ENCODE results near the gene CACNG3.

CACNG3 gene

DNA sequence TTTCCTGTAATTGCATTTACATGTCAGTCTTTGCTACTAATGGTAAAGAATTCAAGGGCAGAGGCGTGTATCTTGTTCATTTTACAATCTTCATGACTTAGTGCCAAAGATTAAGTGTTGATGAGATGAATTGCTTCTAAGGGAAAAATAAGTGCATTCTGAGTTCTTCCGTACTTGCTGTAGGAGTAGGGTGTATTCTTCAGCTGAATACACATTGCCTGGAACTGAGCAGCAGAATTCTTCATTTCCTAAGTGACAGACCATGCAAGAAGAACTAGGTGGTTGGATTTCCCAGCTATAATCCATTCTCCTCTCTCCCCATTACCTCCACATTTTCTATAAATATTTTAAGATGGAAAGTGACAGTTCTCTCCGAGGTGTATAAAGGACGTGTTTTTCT lies 104.8 kb downstream of the CACNG3 start:
- no peak for DNase-seq (ENCODE audit: low read depth)
- TF ChIP-seq, protein P1, sequence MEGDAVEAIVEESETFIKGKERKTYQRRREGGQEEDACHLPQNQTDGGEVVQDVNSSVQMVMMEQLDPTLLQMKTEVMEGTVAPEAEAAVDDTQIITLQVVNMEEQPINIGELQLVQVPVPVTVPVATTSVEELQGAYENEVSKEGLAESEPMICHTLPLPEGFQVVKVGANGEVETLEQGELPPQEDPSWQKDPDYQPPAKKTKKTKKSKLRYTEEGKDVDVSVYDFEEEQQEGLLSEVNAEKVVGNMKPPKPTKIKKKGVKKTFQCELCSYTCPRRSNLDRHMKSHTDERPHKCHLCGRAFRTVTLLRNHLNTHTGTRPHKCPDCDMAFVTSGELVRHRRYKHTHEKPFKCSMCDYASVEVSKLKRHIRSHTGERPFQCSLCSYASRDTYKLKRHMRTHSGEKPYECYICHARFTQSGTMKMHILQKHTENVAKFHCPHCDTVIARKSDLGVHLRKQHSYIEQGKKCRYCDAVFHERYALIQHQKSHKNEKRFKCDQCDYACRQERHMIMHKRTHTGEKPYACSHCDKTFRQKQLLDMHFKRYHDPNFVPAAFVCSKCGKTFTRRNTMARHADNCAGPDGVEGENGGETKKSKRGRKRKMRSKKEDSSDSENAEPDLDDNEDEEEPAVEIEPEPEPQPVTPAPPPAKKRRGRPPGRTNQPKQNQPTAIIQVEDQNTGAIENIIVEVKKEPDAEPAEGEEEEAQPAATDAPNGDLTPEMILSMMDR (IDR thresholded peaks at IDR 0.05; ENCODE audit: insufficient read depth, low read depth, low read length, missing control alignments) = no peak
- no peak overlapping the region for H3K4me3 ChIP-seq (ENCODE audit: low read depth, low read length)

DNA sequence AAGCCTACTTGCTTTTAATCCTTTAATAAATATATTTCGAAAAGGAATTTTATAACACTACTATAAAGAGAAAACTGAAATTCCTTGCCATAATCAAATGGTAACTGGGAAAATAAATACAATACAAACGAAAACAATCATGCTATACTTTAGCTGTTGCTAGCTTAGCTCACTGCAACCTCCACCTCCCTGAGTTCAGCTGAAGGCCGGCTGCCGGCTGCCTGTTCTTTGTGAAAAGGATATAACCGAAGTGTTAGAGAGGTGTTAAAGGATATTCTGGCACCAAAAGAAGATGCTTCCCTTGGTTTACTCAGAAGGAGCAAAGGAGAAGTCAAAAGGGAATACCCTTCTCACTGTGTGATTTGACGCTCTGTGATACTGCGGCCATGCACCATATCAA lies 108.5 kb downstream of the CACNG3 start:
- TF ChIP-seq, protein P1 (IDR thresholded peaks at IDR 0.05; ENCODE audit: insufficient read depth, low read depth, low read length, missing control alignments) = no peak
- no peak overlapping the region for H3K4me3 ChIP-seq (ENCODE audit: low read depth, low read length)
- DNase-seq (ENCODE audit: low read depth) = no peak

DNA sequence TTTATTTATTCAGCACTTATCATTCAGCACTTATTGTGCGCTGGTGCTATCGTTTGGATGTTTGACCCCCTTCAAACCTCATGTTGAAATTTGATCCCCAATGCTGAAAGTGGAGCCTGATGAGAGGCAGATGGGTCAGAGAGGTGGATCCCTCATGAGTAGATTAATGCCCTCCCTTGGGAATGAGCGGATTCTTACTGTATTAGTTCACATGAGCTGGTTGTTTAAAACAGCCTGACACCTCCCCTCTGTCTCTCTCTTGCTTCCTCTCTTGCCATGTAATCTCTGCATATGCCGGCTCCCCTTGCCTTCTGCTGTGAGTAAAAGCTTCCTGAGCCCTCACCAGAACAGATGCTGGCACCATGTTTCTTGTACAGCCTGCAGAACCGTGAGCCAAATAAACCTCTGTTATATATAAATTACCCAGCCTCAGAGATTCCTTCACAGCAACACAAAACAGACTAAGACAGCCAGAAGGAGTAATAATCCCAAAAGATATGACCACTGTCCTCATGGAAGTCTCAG lies 111.1 kb downstream of the CACNG3 start:
- TF ChIP-seq, protein P1 (IDR thresholded peaks at IDR 0.05; ENCODE audit: insufficient read depth, low read depth, low read length, missing control alignments) = no peak
- no peak for DNase-seq (ENCODE audit: low read depth)
- no peak overlapping the region for H3K4me3 ChIP-seq (ENCODE audit: low read depth, low read length)

DNA sequence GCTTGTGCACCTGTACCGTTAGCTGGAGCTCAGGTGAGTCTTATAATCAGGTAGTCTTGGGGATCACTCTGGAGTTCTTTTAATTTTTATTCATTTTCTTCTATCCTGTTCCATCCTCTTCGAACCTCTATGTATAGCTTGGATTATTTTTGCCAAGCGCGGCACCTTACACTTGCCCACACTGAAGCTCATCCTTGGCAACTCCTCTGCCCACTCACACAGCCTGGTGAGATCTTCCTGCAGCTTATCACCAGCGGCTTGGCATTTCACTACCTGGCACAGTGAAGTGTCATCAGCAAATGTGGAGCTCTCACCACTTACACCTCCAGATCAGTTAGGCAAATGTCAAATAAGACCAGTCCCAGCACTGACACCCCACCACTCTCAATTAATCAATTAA lies 116.7 kb downstream of the CACNG3 start:
- no peak for DNase-seq (ENCODE audit: low read depth)
- no peak overlapping the region for H3K4me3 ChIP-seq (ENCODE audit: low read depth, low read length)
- TF ChIP-seq, protein P1 (IDR thresholded peaks at IDR 0.05; ENCODE audit: insufficient read depth, low read depth, low read length, missing control alignments) = no peak

DNA sequence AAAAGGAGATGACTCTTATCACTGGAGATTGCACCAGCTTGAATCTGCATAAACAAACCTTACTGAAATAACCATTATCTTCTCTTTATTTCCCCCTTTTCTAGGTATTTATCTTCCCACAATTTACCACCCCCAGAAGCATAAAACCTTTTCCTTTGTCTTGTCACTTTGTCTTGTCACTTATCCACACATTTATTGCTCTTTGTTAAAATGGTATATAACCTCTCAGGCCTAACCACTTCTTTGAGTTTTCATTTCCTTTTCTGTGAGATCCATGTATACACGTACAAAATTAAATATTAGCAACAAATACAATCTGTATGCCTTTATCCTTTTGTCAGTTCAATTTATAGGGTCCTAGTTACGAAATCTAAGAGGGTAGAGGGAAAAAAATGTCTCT lies 122.9 kb downstream of the CACNG3 start:
- DNase-seq (ENCODE audit: low read depth) = no peak
- TF ChIP-seq, protein P1 (IDR thresholded peaks at IDR 0.05; ENCODE audit: insufficient read depth, low read depth, low read length, missing control alignments) = no peak
- no peak overlapping the region for H3K4me3 ChIP-seq (ENCODE audit: low read depth, low read length)

- TF ChIP-seq, protein P1 (IDR thresholded peaks at IDR 0.05; ENCODE audit: insufficient read depth, low read depth, low read length, missing control alignments) = no peak
- H3K4me3 ChIP-seq (ENCODE audit: low read depth, low read length) = no peak overlapping the region
- DNase-seq (ENCODE audit: low read depth) = no peak
Measured at GRCh38 chr16:24381470-24382118, 125.5 kb downstream of the CACNG3 start.
